ENCODE measurements around the gene PPM1H.
A peak's percentile ranks its signal among the peaks of the same experiment; 100 is the strongest.

Gene PPM1H

GRCh38 chr12:62772416-62772955 is 162.5 kb downstream of the PPM1H start:
- H3K4me1 ChIP-seq (ENCODE audit: control insufficient read depth, insufficient read depth, low read length): no peaks in the 10 kb centered on the region
- ChIA-PET CTCF (no interaction called here), POLR2A (no interaction called here)
- TF ChIP-seq ZBTB48 (tag by site-specific recombination; IDR thresholded peaks at IDR 0.05) (no peak), ZNF132 (tag by site-specific recombination; IDR thresholded peaks at IDR 0.05; ENCODE audit: borderline replicate concordance) (no peak), ZNF629 (tag by site-specific recombination; IDR thresholded peaks at IDR 0.05) (no peak), ZBTB44 (tag by site-specific recombination; IDR thresholded peaks at IDR 0.05) (no peak), ZNF19 (tag by site-specific recombination; IDR thresholded peaks at IDR 0.05; ENCODE audit: low read depth) (no peak), ZNF362 (tag by site-specific recombination; IDR thresholded peaks at IDR 0.05) (no peak), HOXC10 (CRISPR knock-in tag; IDR thresholded peaks at IDR 0.05) (no peak), ZSCAN30 (tag by site-specific recombination; IDR thresholded peaks at IDR 0.05) (no peak), ZNF24 (tag by site-specific recombination; IDR thresholded peaks at IDR 0.05) (no peak)
- no peaks in the 10 kb centered on the region for H3K36me3 ChIP-seq (ENCODE audit: control insufficient read depth in 2 of 2, insufficient read depth in 1 of 2, low read length in 2 of 2)
- no peaks in the 10 kb centered on the region for H3K9me3 ChIP-seq (ENCODE audit: control insufficient read depth, insufficient read depth, low read depth, low read length)
- no peak overlapping the region for H3K27ac ChIP-seq (ENCODE audit: extremely low read depth, low read depth, low read length)
- no peak overlapping the region for H3K4me3 ChIP-seq (ENCODE audit: low read depth, low read length)

- TF ChIP-seq ZNF837 (tag by site-specific recombination; IDR thresholded peaks at IDR 0.05) (no peak), ZFP37 (tag by site-specific recombination; IDR thresholded peaks at IDR 0.05) (no peak), GLI4 (tag by site-specific recombination; IDR thresholded peaks at IDR 0.05) (no peak), ZSCAN30 (tag by site-specific recombination; IDR thresholded peaks at IDR 0.05) (no peak), ZNF768 (tag by site-specific recombination; IDR thresholded peaks at IDR 0.05) (peak; percentile 64; the same call in 1 of the 2 replicates), ZNF664 (tag by site-specific recombination; IDR thresholded peaks at IDR 0.05) (no peak), ZNF488 (tag by site-specific recombination; IDR thresholded peaks at IDR 0.05) (no peak), SP7 (tag by site-specific recombination; IDR thresholded peaks at IDR 0.05) (no peak), ZNF843 (tag by site-specific recombination; IDR thresholded peaks at IDR 0.05) (no peak)
- H3K27ac ChIP-seq (ENCODE audit: extremely low read depth, low read depth, low read length): no peak overlapping the region
- CTCF ChIA-PET: no interaction called here
- POLR2A ChIA-PET: no interaction called here
- no peaks in the 10 kb centered on the region for H3K4me1 ChIP-seq (ENCODE audit: control insufficient read depth, insufficient read depth, low read length)
- no peaks in the 10 kb centered on the region for H3K9me3 ChIP-seq (ENCODE audit: control insufficient read depth, insufficient read depth, low read depth, low read length)
- H3K36me3 ChIP-seq (ENCODE audit: control insufficient read depth in 2 of 2, insufficient read depth in 1 of 2, low read length in 2 of 2): no peaks in the 10 kb centered on the region
- H3K4me3 ChIP-seq (ENCODE audit: low read depth, low read length): no peak overlapping the region
Measured at GRCh38 chr12:62771828-62772227, 163.1 kb downstream of the PPM1H start.

- TF ChIP-seq ZNF473 (tag by site-specific recombination; IDR thresholded peaks at IDR 0.05) (no peak), ZNF19 (tag by site-specific recombination; IDR thresholded peaks at IDR 0.05; ENCODE audit: low read depth) (no peak)
- Histone ChIP-seq H3K36me3 (ENCODE audit: control insufficient read depth in 2 of 2, insufficient read depth in 1 of 2, low read length in 2 of 2) (no peaks in the 10 kb centered on the region), H3K9me3 (ENCODE audit: control insufficient read depth, insufficient read depth, low read depth, low read length) (no peaks in the 10 kb centered on the region), H3K4me3 (ENCODE audit: low read depth, low read length) (no peak overlapping the region), H3K27ac (ENCODE audit: extremely low read depth, low read depth, low read length) (no peak overlapping the region), H3K4me1 (ENCODE audit: control insufficient read depth, insufficient read depth, low read length) (no peaks in the 10 kb centered on the region)
- POLR2A ChIA-PET: interaction anchor here (0.6 kb wide), 1 partner anchor 117 kb away, joined by 6 read pairs; no protein-coding TSS in a partner anchor
- CTCF ChIA-PET: no interaction called here
Measured at GRCh38 chr12:62770381-62770780, 164.6 kb downstream of the PPM1H start.
